HepG2 (cell line): ENCODE measurements around the gene FMO3. TPM values are rescaled to one million over a fixed set of nuclear protein-coding genes. Genes with fewer than 3 reads are reported as not detected.

Experiments
- ARID2 ChIP-seq: sonication (generic); formaldehyde crosslinking; IDR thresholded peaks from 2 replicates; pipeline ENCODE4 v1.8.1; 2022; ENCODE audit warnings: mild to moderate bottlenecking, missing genetic modification reagents, borderline replicate concordance
- ARID5B ChIP-seq: IDR thresholded peaks from 2 replicates; pipeline ENCODE4 v1.4.0; 2020; ENCODE audit warnings: mild to moderate bottlenecking, missing genetic modification reagents
- ARNTL ChIP-seq: sonication (generic); formaldehyde crosslinking; IDR thresholded peaks from 2 replicates; pipeline ENCODE4 v1.4.0; 2020; ENCODE audit warnings: mild to moderate bottlenecking, missing genetic modification reagents
- CHD4 ChIP-seq: fragments of 200-600 bp; sonication (generic); IDR thresholded peaks from 2 replicates; pipeline ENCODE4 v1.7.0; 2017; ENCODE audit warnings: mild to moderate bottlenecking, low read length, borderline replicate concordance
- CREB1 ChIP-seq, 2 experiments: fragments of 450-650 bp in 1 of 2; IDR thresholded peaks; 2 replicates each; pipeline ENCODE4 v1.6.1; 2016 to 2017; ENCODE audit warnings: control low read depth in 1 of 2, mild to moderate bottlenecking in 1 of 2, missing compliant biosample characterization in 1 of 2, missing genetic modification characterization in 1 of 2
- E2F5 ChIP-seq: sonication (generic); formaldehyde crosslinking; conservative IDR thresholded peaks from 2 replicates; pipeline ENCODE4 v1.4.0; 2020; ENCODE audit warnings: missing genetic modification reagents
- FOSL2 ChIP-seq: sonication (generic); formaldehyde crosslinking; IDR thresholded peaks from 2 replicates; pipeline ENCODE4 v1.4.0; 2020; ENCODE audit warnings: missing genetic modification reagents
- FOXP4 ChIP-seq: sonication (generic); formaldehyde crosslinking; IDR thresholded peaks from 2 replicates; pipeline ENCODE4 v1.4.0; 2020; ENCODE audit warnings: missing genetic modification reagents
- MTERF4 ChIP-seq: sonication (generic); formaldehyde crosslinking; IDR thresholded peaks from 2 replicates; pipeline ENCODE4 v1.8.0; 2023; ENCODE audit warnings: mild to moderate bottlenecking, missing genetic modification reagents
- RCOR2 ChIP-seq: IDR thresholded peaks from 2 replicates; pipeline ENCODE4 v1.6.1; 2016; ENCODE audit warnings: missing biosample characterization, missing genetic modification reagents
- SALL1 ChIP-seq: sonication (generic); formaldehyde crosslinking; IDR thresholded peaks from 2 replicates; pipeline ENCODE4 v1.8.0; 2022; ENCODE audit warnings: mild to moderate bottlenecking, missing genetic modification reagents
- TFE3 ChIP-seq: IDR thresholded peaks from 2 replicates; pipeline ENCODE4 v1.6.1; 2016
- ZNF275 ChIP-seq: sonication (generic); formaldehyde crosslinking; IDR thresholded peaks from 2 replicates; pipeline ENCODE4 v1.8.0; 2022; ENCODE audit warnings: missing genetic modification reagents, mild to moderate bottlenecking, inconsistent platforms, borderline replicate concordance
- ZNF737 ChIP-seq: sonication (generic); formaldehyde crosslinking; IDR thresholded peaks from 2 replicates; pipeline ENCODE4 v1.5.0; 2020; ENCODE audit warnings: missing genetic modification reagents, mild to moderate bottlenecking, borderline replicate concordance
- ZNF766 ChIP-seq: sonication (generic); formaldehyde crosslinking; IDR thresholded peaks from 2 replicates; pipeline ENCODE4 v1.5.0; 2020; ENCODE audit warnings: missing genetic modification reagents, borderline replicate concordance
- polyA plus RNA-seq, 8 experiments: library from polyadenylated mRNA; depleted of rRNA in 3 of 8; stranded (reverse) in 7 of 8; unstranded in 1 of 8; fragments of >200 nt; fragmentation: Illumina TruSeq in 4 of 8; extraction: Trizol in 4 of 8; gene quantifications; 2 replicates each; pipeline versions ENCODE4 v1.2.1 to v1.2.3, GENCODE V29; 2011 to 2016; ENCODE audit warnings: low read depth in 4 of 8, missing spikeins in 1 of 8, mixed read lengths in 1 of 8; ENCODE audit not compliant: insufficient read depth in 1 of 8
- total RNA-seq, 5 experiments: library from RNA; depleted of rRNA; stranded (reverse); fragments of >200 nt; fragmentation: Illumina TruSeq; extraction: Trizol; gene quantifications; 2 replicates each; pipeline ENCODE4 v1.2.3, GENCODE V29; 2016; ENCODE audit warnings: low read depth in 1 of 5

FMO3 gene
- total and polyA plus RNA-seq, 2 of the 13 experiments (the other 11 are each of a cell fraction or from before 2014, with no cell fraction given) = not detected

- TF ChIP-seq FOXP4 (CRISPR knock-in tag) = no peak
- TF ChIP-seq FOSL2 (CRISPR knock-in tag) = no peak
- TF ChIP-seq CHD4 = no peak
- no peak for TF ChIP-seq CREB1 (IDR thresholded peaks at IDR 0.05)
- 0 out of 2 replicates have a peak, but pooled peaks have one; percentile 38 for TF ChIP-seq CREB1 (CRISPR knock-in tag; IDR thresholded peaks at IDR 0.05)
- no peak for TF ChIP-seq E2F5
- TF ChIP-seq ARID2 (CRISPR knock-in tag) = no peak
- peak; percentile 57; the same call in 1 of the 2 replicates for TF ChIP-seq ARNTL (CRISPR knock-in tag)
- no peak for TF ChIP-seq MTERF4
- TF ChIP-seq ARID5B = peak; percentile 47; the same call in 1 of the 2 replicates
- TF ChIP-seq SALL1 (CRISPR knock-in tag) = 0 out of 2 replicates have a peak, but pooled peaks have one; percentile 18
- no peak for TF ChIP-seq ZNF766 (CRISPR knock-in tag)
- TF ChIP-seq ZNF275 (CRISPR knock-in tag) = no peak
- no peak for TF ChIP-seq ZNF737 (CRISPR knock-in tag)
- TF ChIP-seq RCOR2 (CRISPR knock-in tag) = no peak
- peak; percentile 44; the same call in 1 of the 2 replicates for TF ChIP-seq TFE3 (CRISPR knock-in tag)
These were observed 51.1 kb downstream of the FMO3 start (continued) for GRCh38 chr1:171141688-171142415.
